ENCODE results near the gene ISCU. TPM values are rescaled to one million over a fixed set of nuclear protein-coding genes. Genes with fewer than 3 reads are reported as not detected.
A peak's percentile ranks its signal among the peaks of the same experiment; 100 is the strongest.

ISCU gene
- total and polyA plus RNA-seq, 2 of the 8 experiments (the other 6 are each of a cell fraction or from before 2014, with no cell fraction given), result 72.1 to 78.1 TPM

GRCh38 chr12:108559007-108559655 lies 3.3 kb upstream of the ISCU start:
- peaks cover 45 to 81% of the 10 kb centered on the region in 2 experiments for H3K79me2 ChIP-seq (ENCODE audit: control insufficient read depth in 1 of 2, insufficient read depth in 2 of 2, low read length in 2 of 2)
- no peak overlapping the region for H4K91ac ChIP-seq (replicated peaks; ENCODE audit: insufficient read length, low read length)
- H2BK12ac ChIP-seq (ENCODE audit: low read depth, low read length), result no peak overlapping the region
- H3K9me3 ChIP-seq (ENCODE audit: insufficient read depth in 2 of 2, low read depth in 1 of 2, low read length in 1 of 2), result no peaks in the 10 kb centered on the region
- H2BK5ac ChIP-seq (ENCODE audit: low read depth, low read length), result no peak overlapping the region
- H2BK20ac ChIP-seq (ENCODE audit: low read length), result no peak overlapping the region
- peaks cover 0 to 22% (median 2%) of the 10 kb centered on the region in 4 experiments; a peak in 5 of 8 replicates for H3K36me3 ChIP-seq (ENCODE audit: control insufficient read depth in 2 of 4, insufficient read depth in 4 of 4, low read length in 3 of 4)
- H3K23ac ChIP-seq (ENCODE audit: insufficient read length), result no peak overlapping the region
- CTCF ChIA-PET (ENCODE audit: partially characterized antibody), result interaction anchor here (0.7 to 24.3 kb wide), 4 partner anchors 30 to 898 kb away, joined by 3 to 523 read pairs (median 4); no protein-coding TSS in a partner anchor
- H4K8ac ChIP-seq (ENCODE audit: extremely low read depth, insufficient read depth, low read length), result no peak overlapping the region
- peak overlapping the region in 1 of 4 experiments; percentile 91; a peak in 1 of 8 replicates for H3K4me3 ChIP-seq (ENCODE audit: extremely low read depth in 1 of 4, insufficient read depth in 2 of 4, low read depth in 3 of 4, low read length in 4 of 4)
- no peak overlapping the region for H2AFZ ChIP-seq (ENCODE audit: low read length)
- peak overlapping the region; percentile 94 to 99; a peak in 2 of 4 replicates for H3K4me2 ChIP-seq (ENCODE audit: insufficient read depth in 1 of 2, low read depth in 2 of 2, low read length in 2 of 2)
- no peak overlapping the region for H3K14ac ChIP-seq (ENCODE audit: insufficient read length)
- peaks cover 20% of the 10 kb centered on the region for H3K23me2 ChIP-seq (ENCODE audit: low read depth, low read length)
- no peak overlapping the region for H4K5ac ChIP-seq (ENCODE audit: insufficient read length, low read depth, low read length)
- H2AK5ac ChIP-seq (ENCODE audit: low read depth, low read length), result no peak overlapping the region
- H4K20me1 ChIP-seq (replicated peaks in 1 of 2; ENCODE audit: control insufficient read depth in 1 of 2, insufficient read depth in 2 of 2, low read length in 2 of 2), result peaks cover 13 to 20% of the 10 kb centered on the region in 2 experiments
- H3K27me3 ChIP-seq (replicated peaks in 1 of 4; ENCODE audit: control insufficient read depth in 3 of 4, extremely low read depth in 1 of 4, insufficient read depth in 3 of 4, low read length in 3 of 4), result no peaks in the 10 kb centered on the region
- no peak overlapping the region for H3K56ac ChIP-seq (replicated peaks; ENCODE audit: insufficient read length, low read depth, low read length)
- H2BK120ac ChIP-seq (replicated peaks; ENCODE audit: low read depth, low read length), result no peak overlapping the region
- H2BK15ac ChIP-seq (ENCODE audit: low read length), result no peak overlapping the region
- H3K27ac ChIP-seq (ENCODE audit: low read depth, low read length), result no peak overlapping the region
- WGBS, 2 experiments (ENCODE audit: extremely low coverage in 1 of 2, insufficient coverage in 1 of 2, insufficient read length in 1 of 2, insufficient replicate concordance in 2 of 2, low coverage in 1 of 2, low lambda C conversion rate in 2 of 2, missing lambda C conversion rate in 1 of 2), result 94% methylated on average over 12 of the region's 14 CpGs; no CpG with 5 or more reads in 1 of the 2 experiments
- POLR2A ChIA-PET (ENCODE audit: partially characterized antibody), result interaction anchor here (4.3 kb wide), 1 partner anchor 11 kb away, joined by 40 read pairs; no protein-coding TSS in a partner anchor
- no peak for DNase-seq (ENCODE audit: low read depth in 1 of 2, low spot score in 2 of 2)
- no peak overlapping the region for H3K18ac ChIP-seq (ENCODE audit: extremely low read depth, low read length)
- no peak for FAIRE-seq
- no peak overlapping the region for H3K9ac ChIP-seq (replicated peaks in 1 of 4; ENCODE audit: extremely low read depth in 1 of 4, low read depth in 3 of 4, low read length in 3 of 4)
- peaks cover 2% of the 10 kb centered on the region; the same call in 1 of the 2 replicates for H3K79me1 ChIP-seq (ENCODE audit: low read depth, low read length)
- H3K4me1 ChIP-seq (replicated peaks in 1 of 4; ENCODE audit: control insufficient read depth in 3 of 4, insufficient read depth in 4 of 4, low read length in 3 of 4), result peaks cover 0 to 4% (median 0%) of the 10 kb centered on the region in 4 experiments; a peak in 1 of 7 replicates
- H3K4ac ChIP-seq (replicated peaks; ENCODE audit: insufficient read length, low read depth, low read length), result no peak overlapping the region
- TF ChIP-seq MAFK (IDR thresholded peaks at IDR 0.05; ENCODE audit: low read depth, low read length), result no peak

Measured in H1 (cell line).